Measurements from ENCODE around the gene MMP25. TPM values are rescaled to one million over a fixed set of nuclear protein-coding genes. Genes with fewer than 3 reads are reported as not detected.

MMP25 gene
- total RNA-seq, 4 donors from 2014 or later, result under 0.01 to 4.5 (median 0.12) TPM

DNA sequence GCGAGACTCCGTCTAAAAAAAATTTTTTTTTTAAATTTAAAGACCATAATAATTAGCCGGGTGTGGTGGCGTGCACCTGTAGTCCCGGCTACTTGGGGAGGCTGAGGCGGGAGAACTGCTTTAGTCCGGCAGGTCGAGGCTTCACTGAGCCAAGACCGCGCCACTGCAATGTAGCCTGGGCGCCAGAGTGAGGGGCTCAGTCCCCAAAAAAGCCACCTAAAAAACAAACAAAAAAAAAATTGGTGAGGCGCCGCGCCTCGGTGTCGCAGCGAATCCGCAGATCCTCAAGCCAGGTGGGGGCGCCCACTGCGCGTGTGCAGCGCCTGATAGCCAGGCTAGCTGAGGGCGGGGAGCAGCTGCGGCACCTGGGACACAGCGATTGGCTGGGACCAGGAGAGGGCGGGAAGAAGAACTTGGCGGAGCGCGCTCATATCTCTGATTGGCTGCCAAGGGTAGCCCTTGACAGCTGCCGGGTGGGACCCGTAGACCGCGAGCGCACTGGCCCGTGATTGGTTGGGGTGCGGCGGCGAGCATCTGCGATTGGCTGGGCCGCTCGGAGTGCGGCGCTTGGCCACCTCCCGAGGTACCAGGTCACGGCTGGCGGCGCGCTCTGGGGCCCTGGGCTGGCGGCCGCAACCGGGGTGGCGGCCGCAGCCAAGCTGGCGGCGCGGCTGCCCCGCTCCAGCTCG lies 42.6 kb upstream of the MMP25 start:
- H3K27me3 ChIP-seq, result peaks cover 0 to 71% (median 5%) of the 10 kb centered on the region in 4 donors
- peak overlapping the region; percentile 38 to 66 (median 42) for H3K4me3 ChIP-seq
- TF ChIP-seq POLR2AphosphoS5 (IDR thresholded peaks at IDR 0.05) (peak; percentile 20 to 86), POLR2A (IDR thresholded peaks at IDR 0.05; ENCODE audit: low read depth) (no peak), EP300 (IDR thresholded peaks at IDR 0.05) (no peak)
- TF ChIP-seq, protein P1, sequence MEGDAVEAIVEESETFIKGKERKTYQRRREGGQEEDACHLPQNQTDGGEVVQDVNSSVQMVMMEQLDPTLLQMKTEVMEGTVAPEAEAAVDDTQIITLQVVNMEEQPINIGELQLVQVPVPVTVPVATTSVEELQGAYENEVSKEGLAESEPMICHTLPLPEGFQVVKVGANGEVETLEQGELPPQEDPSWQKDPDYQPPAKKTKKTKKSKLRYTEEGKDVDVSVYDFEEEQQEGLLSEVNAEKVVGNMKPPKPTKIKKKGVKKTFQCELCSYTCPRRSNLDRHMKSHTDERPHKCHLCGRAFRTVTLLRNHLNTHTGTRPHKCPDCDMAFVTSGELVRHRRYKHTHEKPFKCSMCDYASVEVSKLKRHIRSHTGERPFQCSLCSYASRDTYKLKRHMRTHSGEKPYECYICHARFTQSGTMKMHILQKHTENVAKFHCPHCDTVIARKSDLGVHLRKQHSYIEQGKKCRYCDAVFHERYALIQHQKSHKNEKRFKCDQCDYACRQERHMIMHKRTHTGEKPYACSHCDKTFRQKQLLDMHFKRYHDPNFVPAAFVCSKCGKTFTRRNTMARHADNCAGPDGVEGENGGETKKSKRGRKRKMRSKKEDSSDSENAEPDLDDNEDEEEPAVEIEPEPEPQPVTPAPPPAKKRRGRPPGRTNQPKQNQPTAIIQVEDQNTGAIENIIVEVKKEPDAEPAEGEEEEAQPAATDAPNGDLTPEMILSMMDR (IDR thresholded peaks at IDR 0.05), result peak; percentile 59 to 85 (median 67)
- no peaks in the 10 kb centered on the region for H3K9me3 ChIP-seq
- peak; percentile 99 for DNase-seq (ENCODE audit: extremely low spot score)
- WGBS, result 16% methylated on average over 25 of the region's 58 CpGs
- H3K36me3 ChIP-seq, result no peaks in the 10 kb centered on the region
- H3K27ac ChIP-seq (replicated peaks in 1 of 4), result no peak overlapping the region
- peaks cover 3 to 18% (median 12%) of the 10 kb centered on the region in 4 donors for H3K4me1 ChIP-seq
- intact Hi-C loops (cut with DNase I), result loop anchor here (1.0 kb wide), 1 partner anchor 25 kb away; no protein-coding TSS in a partner anchor

DNA sequence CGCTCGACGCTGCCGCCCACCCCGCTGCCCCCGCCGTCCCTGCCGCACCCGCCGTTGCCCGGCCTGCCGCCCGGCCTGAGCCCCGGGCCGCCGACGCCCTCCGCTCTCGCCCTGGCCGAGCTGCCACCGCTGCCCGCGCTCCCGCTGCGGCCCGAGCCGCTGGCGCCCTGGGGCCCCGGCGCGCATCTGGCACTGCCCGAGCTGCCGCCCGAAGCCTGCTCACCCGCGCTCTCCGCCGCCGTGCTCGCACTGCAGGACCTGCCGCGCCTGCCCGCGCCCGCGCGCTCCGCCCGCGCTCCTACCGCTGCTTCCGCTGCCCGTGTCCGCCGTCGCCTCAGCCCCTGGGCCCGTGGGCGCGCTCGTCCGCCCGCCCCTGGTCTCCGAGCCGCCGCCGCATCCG lies 42.0 kb upstream of the MMP25 start:
- no peak overlapping the region for H3K27ac ChIP-seq (replicated peaks in 1 of 4)
- H3K36me3 ChIP-seq, result no peaks in the 10 kb centered on the region
- H3K9me3 ChIP-seq, result no peaks in the 10 kb centered on the region
- TF ChIP-seq POLR2A (IDR thresholded peaks at IDR 0.05; ENCODE audit: low read depth) (no peak), POLR2AphosphoS5 (IDR thresholded peaks at IDR 0.05) (no peak), EP300 (IDR thresholded peaks at IDR 0.05) (no peak)
- TF ChIP-seq, protein P1 (IDR thresholded peaks at IDR 0.05), result no peak
- no peak for DNase-seq (ENCODE audit: extremely low spot score)
- H3K4me3 ChIP-seq, result peak overlapping the region; percentile 38 to 66 (median 42)
- H3K4me1 ChIP-seq, result peaks cover 3 to 18% (median 12%) of the 10 kb centered on the region in 4 donors
- intact Hi-C loops (cut with DNase I), result no loop called here
- WGBS, result no CpG with 5 or more reads among the region's 67 CpGs
- H3K27me3 ChIP-seq, result peaks cover 0 to 73% (median 8%) of the 10 kb centered on the region in 4 donors

DNA sequence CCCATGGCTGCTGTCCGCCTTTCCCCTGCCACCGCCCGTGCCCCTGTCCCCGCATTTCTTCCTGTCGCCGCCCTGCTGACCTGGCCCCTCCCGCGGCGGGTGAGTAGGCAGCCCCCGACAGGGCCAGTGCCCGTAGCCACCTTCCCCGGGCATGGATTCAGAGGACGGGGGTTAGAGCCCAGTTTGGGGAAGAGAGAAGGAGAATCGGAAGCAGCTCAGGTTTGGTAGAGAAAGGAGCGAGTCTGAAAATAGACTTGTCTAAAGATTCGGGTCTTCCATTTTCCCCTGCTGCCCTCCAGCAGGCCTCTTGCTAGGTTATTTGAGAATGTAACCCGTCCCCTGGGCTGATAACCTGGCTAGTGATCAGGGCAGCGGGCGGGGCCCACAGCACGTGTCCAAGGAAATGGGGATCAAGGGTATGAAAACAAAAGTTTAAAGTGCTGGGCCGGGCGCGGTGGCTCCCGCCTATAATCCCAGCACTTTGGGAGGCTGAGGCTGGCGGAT lies 41.5 kb upstream of the MMP25 start:
- Histone ChIP-seq H3K36me3 (no peaks in the 10 kb centered on the region), H3K27me3 (peaks cover 0 to 75% (median 8%) of the 10 kb centered on the region in 4 donors), H3K27ac (replicated peaks in 1 of 4) (no peak overlapping the region), H3K4me3 (peak overlapping the region; percentile 38 to 66 (median 42)), H3K9me3 (no peaks in the 10 kb centered on the region), H3K4me1 (peaks cover 3 to 18% (median 12%) of the 10 kb centered on the region in 4 donors)
- no peak for DNase-seq (ENCODE audit: extremely low spot score)
- intact Hi-C loops (cut with DNase I), result no loop called here
- WGBS, result 8% methylated on average over 21 of the region's 25 CpGs
- TF ChIP-seq POLR2A (IDR thresholded peaks at IDR 0.05; ENCODE audit: low read depth) (no peak), POLR2AphosphoS5 (IDR thresholded peaks at IDR 0.05) (no peak), EP300 (IDR thresholded peaks at IDR 0.05) (no peak)
- TF ChIP-seq, protein P1 (IDR thresholded peaks at IDR 0.05), result no peak

DNA sequence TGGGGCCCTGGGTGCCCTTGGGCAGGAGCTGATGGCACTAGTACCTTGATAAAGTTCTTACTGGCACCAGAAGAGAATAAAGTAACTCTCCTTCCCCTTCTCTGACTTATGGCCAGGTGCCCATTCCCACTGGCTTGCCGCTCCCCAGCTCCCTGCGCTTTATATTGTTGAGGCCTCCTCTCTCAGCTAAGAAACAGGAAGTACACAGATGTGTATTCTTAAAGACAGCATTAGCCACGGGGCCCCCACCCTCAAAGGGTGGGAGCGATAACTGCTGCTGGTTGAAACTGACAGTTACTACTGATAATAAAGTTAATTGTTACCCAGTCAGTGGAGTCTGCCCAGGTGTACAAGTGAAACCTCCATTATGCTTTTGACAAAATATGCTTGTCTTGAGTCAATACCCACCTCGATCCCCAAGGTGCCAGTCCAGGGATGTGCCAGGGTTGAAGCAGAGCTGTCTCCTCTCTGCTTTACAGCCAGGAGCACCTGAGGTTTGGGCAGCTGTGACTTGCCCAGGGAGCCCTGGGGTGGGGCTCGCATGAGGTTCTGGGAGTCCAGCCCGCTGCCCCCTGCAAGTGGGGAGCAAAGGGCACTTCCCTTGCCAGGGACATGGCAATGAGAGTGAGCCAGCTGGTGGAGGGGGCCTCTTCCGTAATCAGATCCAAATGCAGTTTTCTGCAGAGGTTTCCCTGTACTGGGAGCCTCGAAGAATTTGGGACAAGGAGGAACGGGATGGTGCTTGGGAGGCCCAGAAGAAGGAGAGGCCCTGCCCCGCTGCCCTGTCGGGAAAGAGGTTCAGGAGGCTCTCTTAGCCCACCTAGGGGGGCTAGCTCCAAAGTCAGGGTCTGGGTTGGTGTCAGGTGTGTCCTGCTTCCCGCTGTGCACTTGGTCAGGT lies 39.1 kb upstream of the MMP25 start:
- 53% methylated on average over 10 of the region's 13 CpGs for WGBS
- Histone ChIP-seq H3K4me1 (peaks cover 3 to 18% (median 12%) of the 10 kb centered on the region in 4 donors), H3K9me3 (no peaks in the 10 kb centered on the region), H3K27me3 (peaks cover 0 to 84% (median 17%) of the 10 kb centered on the region in 4 donors), H3K27ac (replicated peaks in 1 of 4) (no peak overlapping the region), H3K36me3 (no peaks in the 10 kb centered on the region), H3K4me3 (peak overlapping the region in 1 of 4 donors; percentile 16)
- intact Hi-C loops (cut with DNase I), result no loop called here
- no peak for DNase-seq (ENCODE audit: extremely low spot score)
- no peak for TF ChIP-seq POLR2A (IDR thresholded peaks at IDR 0.05; ENCODE audit: low read depth)
- no peak for TF ChIP-seq POLR2AphosphoS5 (IDR thresholded peaks at IDR 0.05)
- TF ChIP-seq, protein P1 (IDR thresholded peaks at IDR 0.05), result no peak
- TF ChIP-seq EP300 (IDR thresholded peaks at IDR 0.05), result no peak
